ENCODE results near the gene PDILT.

PDILT gene

GRCh38 chr16:20347666-20348364 lies 56.7 kb downstream of the PDILT start:
- TF ChIP-seq, protein P1, sequence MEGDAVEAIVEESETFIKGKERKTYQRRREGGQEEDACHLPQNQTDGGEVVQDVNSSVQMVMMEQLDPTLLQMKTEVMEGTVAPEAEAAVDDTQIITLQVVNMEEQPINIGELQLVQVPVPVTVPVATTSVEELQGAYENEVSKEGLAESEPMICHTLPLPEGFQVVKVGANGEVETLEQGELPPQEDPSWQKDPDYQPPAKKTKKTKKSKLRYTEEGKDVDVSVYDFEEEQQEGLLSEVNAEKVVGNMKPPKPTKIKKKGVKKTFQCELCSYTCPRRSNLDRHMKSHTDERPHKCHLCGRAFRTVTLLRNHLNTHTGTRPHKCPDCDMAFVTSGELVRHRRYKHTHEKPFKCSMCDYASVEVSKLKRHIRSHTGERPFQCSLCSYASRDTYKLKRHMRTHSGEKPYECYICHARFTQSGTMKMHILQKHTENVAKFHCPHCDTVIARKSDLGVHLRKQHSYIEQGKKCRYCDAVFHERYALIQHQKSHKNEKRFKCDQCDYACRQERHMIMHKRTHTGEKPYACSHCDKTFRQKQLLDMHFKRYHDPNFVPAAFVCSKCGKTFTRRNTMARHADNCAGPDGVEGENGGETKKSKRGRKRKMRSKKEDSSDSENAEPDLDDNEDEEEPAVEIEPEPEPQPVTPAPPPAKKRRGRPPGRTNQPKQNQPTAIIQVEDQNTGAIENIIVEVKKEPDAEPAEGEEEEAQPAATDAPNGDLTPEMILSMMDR (conservative IDR thresholded peaks at IDR 0.05), result no peak
- no peak for TF ChIP-seq ZFX (IDR thresholded peaks at IDR 0.05)
- no peak overlapping the region for H3K27ac ChIP-seq

- TF ChIP-seq, protein P1 (conservative IDR thresholded peaks at IDR 0.05), result no peak
- no peak for TF ChIP-seq ZFX (IDR thresholded peaks at IDR 0.05)
- H3K27ac ChIP-seq, result no peak overlapping the region
Observed at GRCh38 chr16:20344611-20345010, 59.9 kb downstream of the PDILT start.

- no peak overlapping the region for H3K27ac ChIP-seq
- TF ChIP-seq ZFX (IDR thresholded peaks at IDR 0.05), result no peak
- TF ChIP-seq, protein P1 (conservative IDR thresholded peaks at IDR 0.05), result no peak
Observed at GRCh38 chr16:20339744-20340143, 64.8 kb downstream of the PDILT start.

DNA sequence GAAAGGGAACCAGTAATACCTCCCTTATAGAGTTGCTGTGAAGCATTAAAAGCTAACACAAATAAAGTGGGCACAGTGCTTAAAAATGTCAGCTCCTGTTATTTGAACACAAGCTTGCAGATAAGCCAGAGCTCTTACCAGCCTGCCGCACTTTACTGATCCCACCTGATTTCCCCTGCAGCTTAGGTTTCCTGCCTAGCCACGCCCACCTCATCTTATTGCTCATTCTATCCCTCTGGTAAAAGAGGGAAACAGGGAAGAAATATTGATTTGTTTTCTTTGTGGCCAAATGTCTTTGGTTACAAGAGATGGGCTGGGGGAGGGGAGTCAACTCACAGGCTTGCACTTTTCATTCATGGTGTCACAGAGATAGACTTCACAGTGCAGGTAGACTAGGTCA lies 67.6 kb downstream of the PDILT start:
- TF ChIP-seq, protein P1 (conservative IDR thresholded peaks at IDR 0.05), result no peak
- no peak for TF ChIP-seq ZFX (IDR thresholded peaks at IDR 0.05)
- H3K27ac ChIP-seq, result no peak overlapping the region

- no peak overlapping the region for H3K27ac ChIP-seq
- TF ChIP-seq, protein P1 (conservative IDR thresholded peaks at IDR 0.05), result no peak
- TF ChIP-seq ZFX (IDR thresholded peaks at IDR 0.05), result no peak
Observed at GRCh38 chr16:20334396-20334795, 70.1 kb downstream of the PDILT start.

GRCh38 chr16:20333120-20333519 lies 71.4 kb downstream of the PDILT start:
- TF ChIP-seq, protein P1 (conservative IDR thresholded peaks at IDR 0.05), result no peak
- no peak for TF ChIP-seq ZFX (IDR thresholded peaks at IDR 0.05)
- H3K27ac ChIP-seq, result no peak overlapping the region

- TF ChIP-seq, protein P1 (conservative IDR thresholded peaks at IDR 0.05), result no peak
Observed at GRCh38 chr16:20332411-20332810, 72.1 kb downstream of the PDILT start.

More at GRCh38 chr16:20332411-20332810, 72.1 kb downstream of the PDILT start:
- no peak overlapping the region for H3K27ac ChIP-seq
